Suprapubic skin (tissue), 4 donors: ENCODE results near the gene IPO13.

Source experiments
- EP300 ChIP-seq: sonication (generic); formaldehyde crosslinking; IDR thresholded peaks from one replicate; pipeline ENCODE4 v1.6.1; 2017; ENCODE audit warnings: antibody characterized with exemption
- POLR2A ChIP-seq, 2 donors: fragments of 450-650 bp; IDR thresholded peaks; one replicate each; pipeline ENCODE4 v1.6.1; 2017; ENCODE audit warnings: antibody characterized with exemption in 2 of 2, mild to moderate bottlenecking in 2 of 2, moderate library complexity in 2 of 2
- POLR2AphosphoS5 ChIP-seq, 3 donors: sonication (generic); formaldehyde crosslinking; IDR thresholded peaks; one replicate each; pipeline ENCODE4 v1.6.1; 2017; ENCODE audit warnings: antibody characterized with exemption in 3 of 3
- TF ChIP-seq, protein P1 (sequence below), 2 donors: fragments of 200-600 bp in 1 of 2; fragments of 450-650 bp in 1 of 2; sonication (generic) in 1 of 2; IDR thresholded peaks; one replicate each; pipeline ENCODE4 v1.5.1; 2016 to 2019; ENCODE audit warnings: antibody characterized with exemption in 2 of 2, mild to moderate bottlenecking in 1 of 2, moderate library complexity in 1 of 2

DNA sequence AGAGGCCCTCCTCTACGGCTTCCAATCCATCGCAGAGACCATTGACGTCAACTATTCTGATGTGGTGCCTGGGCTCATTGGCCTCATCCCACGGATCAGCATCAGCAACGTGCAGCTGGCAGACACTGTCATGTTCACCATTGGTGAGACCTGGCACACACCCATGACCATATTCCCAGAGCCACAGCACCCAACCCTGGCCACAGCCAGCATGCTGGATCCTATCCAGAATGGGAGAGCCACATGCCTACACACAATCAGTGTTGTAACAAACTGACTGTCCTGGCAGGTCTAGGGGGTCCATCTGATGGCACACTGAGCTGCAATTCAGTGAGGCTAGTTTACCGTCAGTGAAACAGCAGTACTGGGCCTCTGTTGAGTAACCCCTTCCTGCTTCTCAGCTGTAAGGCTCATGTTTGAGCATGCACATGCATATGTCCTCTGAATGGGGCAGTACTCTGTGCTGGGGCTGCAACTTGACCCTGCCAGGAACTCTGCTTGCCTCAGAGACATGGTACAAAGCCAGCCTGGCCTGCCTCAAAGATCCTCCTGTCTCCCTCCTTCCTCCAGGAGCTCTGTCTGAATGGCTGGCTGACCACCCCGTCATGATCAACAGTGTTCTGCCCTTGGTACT, 10.8 kb downstream of the IPO13 start:
- TF ChIP-seq, protein P1, sequence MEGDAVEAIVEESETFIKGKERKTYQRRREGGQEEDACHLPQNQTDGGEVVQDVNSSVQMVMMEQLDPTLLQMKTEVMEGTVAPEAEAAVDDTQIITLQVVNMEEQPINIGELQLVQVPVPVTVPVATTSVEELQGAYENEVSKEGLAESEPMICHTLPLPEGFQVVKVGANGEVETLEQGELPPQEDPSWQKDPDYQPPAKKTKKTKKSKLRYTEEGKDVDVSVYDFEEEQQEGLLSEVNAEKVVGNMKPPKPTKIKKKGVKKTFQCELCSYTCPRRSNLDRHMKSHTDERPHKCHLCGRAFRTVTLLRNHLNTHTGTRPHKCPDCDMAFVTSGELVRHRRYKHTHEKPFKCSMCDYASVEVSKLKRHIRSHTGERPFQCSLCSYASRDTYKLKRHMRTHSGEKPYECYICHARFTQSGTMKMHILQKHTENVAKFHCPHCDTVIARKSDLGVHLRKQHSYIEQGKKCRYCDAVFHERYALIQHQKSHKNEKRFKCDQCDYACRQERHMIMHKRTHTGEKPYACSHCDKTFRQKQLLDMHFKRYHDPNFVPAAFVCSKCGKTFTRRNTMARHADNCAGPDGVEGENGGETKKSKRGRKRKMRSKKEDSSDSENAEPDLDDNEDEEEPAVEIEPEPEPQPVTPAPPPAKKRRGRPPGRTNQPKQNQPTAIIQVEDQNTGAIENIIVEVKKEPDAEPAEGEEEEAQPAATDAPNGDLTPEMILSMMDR (IDR thresholded peaks at IDR 0.05), result no peak
- no peak for TF ChIP-seq POLR2AphosphoS5 (IDR thresholded peaks at IDR 0.05)
- no peak for TF ChIP-seq POLR2A (IDR thresholded peaks at IDR 0.05)
- no peak for TF ChIP-seq EP300
